ENCODE results near the gene YBX1. TPM values are rescaled to one million over a fixed set of nuclear protein-coding genes. Genes with fewer than 3 reads are reported as not detected.

Gene YBX1
- total RNA-seq, 1 donor, result 491 TPM

DNA sequence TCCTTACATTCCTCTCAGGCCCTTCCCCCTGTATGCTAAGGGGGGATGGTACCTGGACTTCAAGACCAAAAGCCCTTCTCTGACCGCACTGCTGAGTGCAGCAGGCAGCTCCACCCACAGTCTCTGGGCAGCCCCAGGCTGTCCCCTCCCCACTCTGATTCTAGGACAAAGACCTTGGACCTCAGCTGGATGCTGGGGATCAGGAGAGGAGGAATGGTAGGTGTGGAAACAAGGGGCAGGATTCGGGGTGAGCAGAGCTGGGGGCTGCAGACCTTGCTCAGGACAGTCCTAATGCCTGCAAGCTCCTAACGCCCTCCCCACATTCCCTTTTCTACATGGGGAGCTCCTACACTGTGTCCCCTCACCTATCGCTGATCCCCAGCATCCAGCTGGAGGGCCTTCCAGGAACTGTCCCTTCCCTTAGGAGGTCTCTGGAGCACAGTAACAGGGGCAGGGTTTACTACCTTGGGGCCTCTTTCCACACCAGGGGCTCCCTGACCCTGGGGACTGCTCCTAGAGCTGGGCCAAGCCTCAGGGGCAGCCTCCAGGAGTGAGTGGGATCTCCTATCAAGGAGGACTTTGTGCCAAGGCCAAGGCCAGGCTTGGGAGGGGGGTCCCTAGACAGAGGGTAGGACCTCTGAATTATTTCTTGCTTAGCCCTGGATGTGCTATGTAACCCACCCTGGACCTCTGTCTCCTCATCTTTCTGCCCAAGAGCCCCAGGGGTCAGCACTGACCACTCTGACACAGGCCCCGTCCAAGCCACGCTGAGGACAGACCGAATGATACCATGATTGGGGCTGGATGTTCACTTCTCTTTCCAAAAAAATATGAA is 52.2 kb downstream of the YBX1 start:
- no peak overlapping the region for H3K4me3 ChIP-seq (ENCODE audit: insufficient read depth, low read length)
- no peaks in the 10 kb centered on the region for H3K79me2 ChIP-seq (ENCODE audit: insufficient read depth, low read length)
- no peaks in the 10 kb centered on the region for H3K4me1 ChIP-seq (ENCODE audit: insufficient read depth, low read length)
- peak; percentile 59 for DNase-seq (ENCODE audit: insufficient read length, low spot score, missing footprints)
- no peaks in the 10 kb centered on the region for H3K36me3 ChIP-seq (ENCODE audit: insufficient read depth, low read length)
- H3K4me2 ChIP-seq (ENCODE audit: insufficient read depth, low read length), result no peak overlapping the region
- no peak overlapping the region for H3K27ac ChIP-seq (ENCODE audit: low read depth, low read length)
- H4K20me1 ChIP-seq (ENCODE audit: insufficient read depth, low read length), result no peaks in the 10 kb centered on the region
- no peaks in the 10 kb centered on the region for H3K27me3 ChIP-seq (ENCODE audit: insufficient read depth, low read length)
- TF ChIP-seq, protein P1, sequence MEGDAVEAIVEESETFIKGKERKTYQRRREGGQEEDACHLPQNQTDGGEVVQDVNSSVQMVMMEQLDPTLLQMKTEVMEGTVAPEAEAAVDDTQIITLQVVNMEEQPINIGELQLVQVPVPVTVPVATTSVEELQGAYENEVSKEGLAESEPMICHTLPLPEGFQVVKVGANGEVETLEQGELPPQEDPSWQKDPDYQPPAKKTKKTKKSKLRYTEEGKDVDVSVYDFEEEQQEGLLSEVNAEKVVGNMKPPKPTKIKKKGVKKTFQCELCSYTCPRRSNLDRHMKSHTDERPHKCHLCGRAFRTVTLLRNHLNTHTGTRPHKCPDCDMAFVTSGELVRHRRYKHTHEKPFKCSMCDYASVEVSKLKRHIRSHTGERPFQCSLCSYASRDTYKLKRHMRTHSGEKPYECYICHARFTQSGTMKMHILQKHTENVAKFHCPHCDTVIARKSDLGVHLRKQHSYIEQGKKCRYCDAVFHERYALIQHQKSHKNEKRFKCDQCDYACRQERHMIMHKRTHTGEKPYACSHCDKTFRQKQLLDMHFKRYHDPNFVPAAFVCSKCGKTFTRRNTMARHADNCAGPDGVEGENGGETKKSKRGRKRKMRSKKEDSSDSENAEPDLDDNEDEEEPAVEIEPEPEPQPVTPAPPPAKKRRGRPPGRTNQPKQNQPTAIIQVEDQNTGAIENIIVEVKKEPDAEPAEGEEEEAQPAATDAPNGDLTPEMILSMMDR (IDR thresholded peaks at IDR 0.05; ENCODE audit: extremely low read depth, low read depth, low read length), result no peak
- no peaks in the 10 kb centered on the region for H3K9me3 ChIP-seq (ENCODE audit: low read depth, low read length)
- H2AFZ ChIP-seq (ENCODE audit: low read length), result no peak overlapping the region

GRCh38 chr1:42735056-42735455 is 52.8 kb downstream of the YBX1 start:
- H3K27ac ChIP-seq (ENCODE audit: low read depth, low read length), result no peak overlapping the region
- no peak overlapping the region for H3K4me3 ChIP-seq (ENCODE audit: insufficient read depth, low read length)
- H3K79me2 ChIP-seq (ENCODE audit: insufficient read depth, low read length), result no peaks in the 10 kb centered on the region
- H3K4me1 ChIP-seq (ENCODE audit: insufficient read depth, low read length), result no peaks in the 10 kb centered on the region
- H2AFZ ChIP-seq (ENCODE audit: low read length), result no peak overlapping the region
- H3K9me3 ChIP-seq (ENCODE audit: low read depth, low read length), result no peaks in the 10 kb centered on the region
- DNase-seq (ENCODE audit: insufficient read length, low spot score, missing footprints), result peak; percentile 27
- TF ChIP-seq, protein P1 (IDR thresholded peaks at IDR 0.05; ENCODE audit: extremely low read depth, low read depth, low read length), result no peak
- H3K36me3 ChIP-seq (ENCODE audit: insufficient read depth, low read length), result no peaks in the 10 kb centered on the region
- H3K4me2 ChIP-seq (ENCODE audit: insufficient read depth, low read length), result no peak overlapping the region
- no peaks in the 10 kb centered on the region for H4K20me1 ChIP-seq (ENCODE audit: insufficient read depth, low read length)
- H3K27me3 ChIP-seq (ENCODE audit: insufficient read depth, low read length), result no peaks in the 10 kb centered on the region

DNA sequence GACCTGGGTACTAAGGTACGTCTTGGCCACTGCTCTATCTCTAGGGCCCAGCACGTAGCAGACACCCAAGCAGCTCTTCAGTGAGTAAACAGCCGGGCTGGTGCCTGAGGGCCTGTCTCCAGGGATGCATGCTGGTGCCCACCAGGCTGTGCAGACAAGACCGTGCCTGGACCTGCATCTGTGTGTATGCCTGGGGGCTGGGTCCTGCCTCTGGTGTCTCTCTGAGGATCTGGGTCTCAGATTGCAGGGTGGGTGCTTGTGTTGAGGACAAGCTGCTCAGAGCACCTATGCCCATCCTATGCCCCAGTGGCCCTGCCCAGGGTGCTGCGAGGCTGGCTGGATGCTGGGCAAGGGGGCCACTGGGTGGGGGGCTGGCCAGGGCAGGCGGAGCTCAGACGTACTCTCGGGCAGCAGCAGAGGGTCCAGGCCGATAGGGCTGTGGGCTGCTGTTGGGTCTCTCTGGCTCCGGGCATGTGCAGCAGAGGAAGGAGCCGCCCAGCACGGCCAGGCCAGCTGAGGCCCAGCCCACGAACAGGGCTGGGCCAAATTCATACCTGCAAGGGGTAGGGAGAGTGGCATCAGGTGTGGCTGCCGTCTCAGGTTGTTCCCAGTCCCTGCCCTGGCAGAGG is 53.4 kb downstream of the YBX1 start:
- H3K4me1 ChIP-seq (ENCODE audit: insufficient read depth, low read length), result no peaks in the 10 kb centered on the region
- DNase-seq (ENCODE audit: insufficient read length, low spot score, missing footprints), result peak; percentile 29
- no peaks in the 10 kb centered on the region for H3K36me3 ChIP-seq (ENCODE audit: insufficient read depth, low read length)
- H4K20me1 ChIP-seq (ENCODE audit: insufficient read depth, low read length), result no peaks in the 10 kb centered on the region
- no peaks in the 10 kb centered on the region for H3K27me3 ChIP-seq (ENCODE audit: insufficient read depth, low read length)
- TF ChIP-seq, protein P1 (IDR thresholded peaks at IDR 0.05; ENCODE audit: extremely low read depth, low read depth, low read length), result no peak
- H3K27ac ChIP-seq (ENCODE audit: low read depth, low read length), result no peak overlapping the region
- H3K79me2 ChIP-seq (ENCODE audit: insufficient read depth, low read length), result no peaks in the 10 kb centered on the region
- no peak overlapping the region for H3K4me2 ChIP-seq (ENCODE audit: insufficient read depth, low read length)
- no peaks in the 10 kb centered on the region for H3K9me3 ChIP-seq (ENCODE audit: low read depth, low read length)
- H3K4me3 ChIP-seq (ENCODE audit: insufficient read depth, low read length), result no peak overlapping the region
- no peak overlapping the region for H2AFZ ChIP-seq (ENCODE audit: low read length)

GRCh38 chr1:42736152-42736551 is 53.9 kb downstream of the YBX1 start:
- TF ChIP-seq, protein P1 (IDR thresholded peaks at IDR 0.05; ENCODE audit: extremely low read depth, low read depth, low read length), result peak; percentile 44
- no peak overlapping the region for H2AFZ ChIP-seq (ENCODE audit: low read length)
- no peaks in the 10 kb centered on the region for H3K36me3 ChIP-seq (ENCODE audit: insufficient read depth, low read length)

More at GRCh38 chr1:42736152-42736551, 53.9 kb downstream of the YBX1 start:
- no peaks in the 10 kb centered on the region for H4K20me1 ChIP-seq (ENCODE audit: insufficient read depth, low read length)
- no peak overlapping the region for H3K27ac ChIP-seq (ENCODE audit: low read depth, low read length)
- H3K79me2 ChIP-seq (ENCODE audit: insufficient read depth, low read length), result no peaks in the 10 kb centered on the region
- DNase-seq (ENCODE audit: insufficient read length, low spot score, missing footprints), result peak; percentile 93
- H3K4me1 ChIP-seq (ENCODE audit: insufficient read depth, low read length), result no peaks in the 10 kb centered on the region
- H3K4me3 ChIP-seq (ENCODE audit: insufficient read depth, low read length), result no peak overlapping the region
- H3K27me3 ChIP-seq (ENCODE audit: insufficient read depth, low read length), result no peaks in the 10 kb centered on the region
- H3K4me2 ChIP-seq (ENCODE audit: insufficient read depth, low read length), result no peak overlapping the region
- no peaks in the 10 kb centered on the region for H3K9me3 ChIP-seq (ENCODE audit: low read depth, low read length)
